ENCODE data around the gene CENPN.

Gene CENPN

DNA sequence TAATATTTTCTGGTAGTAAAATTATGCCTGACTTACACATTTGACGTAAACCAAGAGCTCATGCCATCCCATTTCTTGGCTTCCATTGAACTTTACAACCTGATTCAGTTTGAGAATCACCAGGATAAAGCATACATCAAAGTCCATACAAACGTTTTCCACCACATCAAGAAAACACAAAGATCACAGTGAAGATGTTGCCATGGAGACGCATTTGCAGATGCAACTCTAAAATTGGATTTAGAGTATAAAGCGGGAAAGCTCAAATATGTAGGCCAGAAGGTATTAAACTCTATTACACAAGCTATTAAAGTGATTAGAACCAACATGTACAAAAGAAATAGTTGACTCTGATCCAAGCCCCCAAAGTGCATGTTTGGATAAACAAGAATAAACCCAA lies 59.7 kb downstream of the CENPN start:
- TF ChIP-seq POLR2A (IDR thresholded peaks at IDR 0.05; ENCODE audit: low read length), result no peak
- no peak for TF ChIP-seq GATA1 (IDR thresholded peaks at IDR 0.05; ENCODE audit: low read depth, low read length)
- DNase-seq, result no peak

DNA sequence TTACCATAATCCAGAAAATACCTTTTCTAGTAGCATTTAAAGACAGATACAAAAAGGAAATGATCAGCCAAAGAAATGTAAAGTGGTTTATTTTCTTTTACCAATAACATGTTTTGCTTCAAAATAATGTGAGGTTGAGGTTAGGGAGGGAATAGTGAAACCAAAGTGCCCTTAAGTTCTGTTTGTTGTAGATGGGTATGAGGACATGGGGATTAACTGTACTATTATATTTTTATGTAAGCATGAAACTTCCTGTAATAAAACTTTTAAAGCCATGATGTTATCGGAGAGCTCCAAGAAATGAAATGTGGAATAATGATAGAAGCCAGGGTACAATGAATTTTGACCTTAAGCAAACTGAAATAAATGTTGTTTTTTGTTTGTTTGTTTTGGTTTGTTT lies 60.2 kb downstream of the CENPN start:
- TF ChIP-seq GATA1 (IDR thresholded peaks at IDR 0.05; ENCODE audit: low read depth, low read length) (no peak), POLR2A (IDR thresholded peaks at IDR 0.05; ENCODE audit: low read length) (no peak)
- no peak for DNase-seq

GRCh38 chr16:81069063-81069462 lies 62.0 kb downstream of the CENPN start:
- no peak for DNase-seq
- TF ChIP-seq POLR2A (IDR thresholded peaks at IDR 0.05; ENCODE audit: low read length) (no peak), GATA1 (IDR thresholded peaks at IDR 0.05; ENCODE audit: low read depth, low read length) (no peak)

DNA sequence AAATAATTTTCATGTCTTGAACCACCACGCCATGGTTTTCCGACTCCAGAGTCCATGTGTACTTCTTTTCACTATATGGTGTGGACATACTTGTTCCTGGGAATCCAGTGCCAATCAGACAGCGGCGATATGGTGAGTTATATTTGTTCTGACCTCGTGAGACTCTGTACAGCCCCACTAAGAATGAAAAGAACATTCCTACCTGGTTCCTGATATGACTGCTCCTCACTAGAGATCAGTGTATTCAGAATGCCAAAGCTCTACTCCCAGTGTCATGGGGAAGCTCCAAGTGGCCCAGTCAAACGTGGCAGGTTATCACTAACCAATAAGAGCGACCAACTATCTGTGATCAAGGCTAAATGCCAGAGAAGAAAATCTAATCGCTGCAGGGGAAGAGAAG lies 64.0 kb downstream of the CENPN start:
- no peak for DNase-seq
- no peak for TF ChIP-seq POLR2A (IDR thresholded peaks at IDR 0.05; ENCODE audit: low read length)
- TF ChIP-seq GATA1 (IDR thresholded peaks at IDR 0.05; ENCODE audit: low read depth, low read length), result no peak

DNA sequence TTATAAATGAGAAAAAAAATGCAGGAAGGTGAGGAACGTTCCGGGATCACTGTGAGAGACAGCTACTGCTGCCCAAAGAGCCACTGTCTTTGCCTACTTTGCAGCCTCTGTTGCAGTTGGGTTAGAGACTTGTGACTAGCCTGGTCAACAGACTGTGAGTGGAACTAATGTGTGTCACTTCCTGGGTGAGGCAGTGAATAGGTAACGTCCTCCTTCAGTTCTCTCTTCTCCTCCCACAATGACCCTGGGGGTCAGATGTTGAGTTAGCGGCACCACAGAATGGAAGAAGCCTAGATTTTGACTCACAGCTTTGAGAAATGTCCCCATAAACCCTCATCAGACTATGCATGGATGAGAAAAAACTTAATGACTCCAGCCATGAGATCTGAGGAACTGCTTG lies 64.8 kb downstream of the CENPN start:
- no peak for TF ChIP-seq GATA1 (IDR thresholded peaks at IDR 0.05; ENCODE audit: low read depth, low read length)
- no peak for TF ChIP-seq POLR2A (IDR thresholded peaks at IDR 0.05; ENCODE audit: low read length)
- DNase-seq, result no peak

DNA sequence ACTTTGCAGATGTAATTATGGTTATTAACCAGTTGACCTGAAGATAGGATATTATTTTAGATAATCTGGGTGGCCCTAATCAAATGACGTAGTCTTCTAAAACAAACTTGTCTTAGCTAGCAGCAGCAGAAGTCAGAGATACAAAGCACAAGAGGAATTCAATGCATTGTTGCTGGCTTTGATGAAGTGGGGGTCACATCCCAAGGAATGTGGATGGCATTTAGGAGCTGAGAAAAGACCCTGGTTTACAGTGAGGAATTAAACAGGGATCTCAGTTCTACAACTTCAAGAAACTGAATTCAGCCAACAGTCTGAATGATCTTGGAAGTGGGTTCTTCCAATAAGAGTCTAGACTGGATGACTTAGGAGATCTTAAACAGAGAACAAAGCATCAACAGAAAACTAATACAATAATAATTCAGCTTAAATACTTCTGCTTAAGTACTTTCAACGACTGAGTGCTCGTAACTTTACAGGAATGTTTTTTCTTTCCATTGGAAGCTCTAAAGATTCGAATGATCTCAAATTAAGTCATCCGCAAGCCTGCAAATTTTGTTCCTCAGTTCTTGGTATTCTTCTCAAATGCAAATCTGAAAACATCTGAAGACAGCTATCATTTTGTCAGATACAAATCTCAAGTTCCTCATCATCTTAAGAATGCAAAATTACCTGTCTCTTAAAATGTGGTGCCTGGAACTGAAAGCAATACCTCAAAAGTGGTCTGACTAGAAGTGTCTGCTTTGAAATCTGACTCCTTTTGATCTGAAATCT lies 66.7 kb downstream of the CENPN start:
- TF ChIP-seq GATA1 (IDR thresholded peaks at IDR 0.05; ENCODE audit: low read depth, low read length) (no peak), POLR2A (IDR thresholded peaks at IDR 0.05; ENCODE audit: low read length) (no peak)

DNA sequence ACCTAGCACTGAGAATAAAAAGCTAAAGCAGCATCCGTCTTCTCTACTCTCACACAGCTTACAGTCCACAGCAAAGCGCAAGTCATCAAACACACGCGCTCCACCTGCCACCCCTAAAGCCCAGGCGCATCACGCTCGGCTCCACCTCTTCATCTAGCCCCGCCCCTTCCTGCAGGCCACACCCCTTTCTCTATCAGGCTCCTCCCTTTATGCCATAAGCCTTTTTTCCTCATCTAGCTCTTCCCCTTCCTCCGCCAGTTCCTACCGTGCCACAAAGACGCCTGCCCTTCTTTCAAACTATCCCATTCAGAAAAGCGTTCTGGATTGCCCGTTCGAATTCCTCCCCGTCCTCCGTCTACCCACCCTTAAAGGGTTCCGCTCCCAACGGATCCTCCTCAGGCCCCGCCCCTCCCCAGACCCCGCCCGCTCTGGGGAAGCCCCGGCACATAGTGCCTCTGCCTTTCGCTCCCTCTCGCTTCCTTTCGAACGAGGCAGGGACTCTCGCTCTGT lies 69.6 kb downstream of the CENPN start:
- DNase-seq, result peak; percentile 91 to 96
- no peak for TF ChIP-seq GATA1 (IDR thresholded peaks at IDR 0.05; ENCODE audit: low read depth, low read length)

More for the DNA sequence above, 66.7 kb downstream of the CENPN start:
- DNase-seq, result no peak

DNA sequence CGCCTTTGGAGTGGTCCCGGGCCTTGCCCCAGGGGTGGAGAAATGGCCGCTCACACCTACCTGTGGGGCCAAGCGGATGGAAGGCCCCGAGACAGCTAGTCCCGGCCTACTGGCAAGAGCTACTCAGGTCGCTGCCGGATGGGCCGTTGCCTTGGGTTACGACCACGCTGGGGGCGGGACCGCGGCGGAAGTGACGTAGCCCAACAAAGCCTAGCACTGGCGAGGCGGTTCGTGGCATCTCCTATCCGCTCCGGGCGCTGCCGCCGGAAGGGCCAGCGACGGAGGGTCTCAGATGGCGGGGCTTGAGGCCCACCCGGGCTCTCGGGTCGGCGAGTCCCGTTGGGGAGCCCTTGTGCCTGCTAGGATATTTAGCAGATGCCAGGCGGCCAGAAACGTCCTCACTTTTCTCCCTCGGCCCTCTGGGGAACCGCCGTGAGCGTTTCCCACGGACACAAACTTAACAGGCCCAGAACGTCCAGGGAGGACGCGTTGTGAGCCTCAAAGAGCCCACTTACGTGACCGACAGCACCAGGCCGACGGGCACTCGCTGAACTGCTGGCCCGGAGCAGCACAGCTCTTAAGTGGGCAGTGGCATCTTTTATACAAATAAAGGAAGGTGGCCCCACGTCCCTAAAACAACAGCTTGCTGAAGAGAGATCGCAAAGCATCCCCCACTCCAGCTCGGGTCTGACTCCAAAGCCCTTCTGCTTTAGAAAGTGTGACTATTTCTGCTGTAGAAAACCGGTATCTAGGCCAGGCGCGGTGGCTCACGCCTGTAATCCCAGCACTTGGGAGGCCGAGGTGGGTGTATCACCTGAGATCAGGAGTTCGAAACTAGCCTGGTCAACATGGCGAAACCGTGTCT lies 70.3 kb downstream of the CENPN start, which contains the start of gene C16orf46:
Gene C16orf46, minus strand, starts transcription at position 163 of the 865 bp plus-strand sequence. CDS start 13,283 bp downstream, outside the sequence.
- peak; percentile 97 for DNase-seq
- TF ChIP-seq POLR2A (IDR thresholded peaks at IDR 0.05; ENCODE audit: low read length) (peak; percentile 91), GATA1 (IDR thresholded peaks at IDR 0.05; ENCODE audit: low read depth, low read length) (no peak)

- TF ChIP-seq POLR2A (IDR thresholded peaks at IDR 0.05; ENCODE audit: low read length) (no peak), GATA1 (IDR thresholded peaks at IDR 0.05; ENCODE audit: low read depth, low read length) (no peak)
- DNase-seq, result no peak
Measured at GRCh38 chr16:81080233-81080632, 73.2 kb downstream of the CENPN start.

- no peak for TF ChIP-seq GATA1 (IDR thresholded peaks at IDR 0.05; ENCODE audit: low read depth, low read length)
- TF ChIP-seq POLR2A (IDR thresholded peaks at IDR 0.05; ENCODE audit: low read length), result no peak
- DNase-seq, result no peak
Measured at GRCh38 chr16:81081014-81081413, 74.0 kb downstream of the CENPN start.
